ENCODE measurements around the gene MID1IP1. TPM values are rescaled to one million over a fixed set of nuclear protein-coding genes. Genes with fewer than 3 reads are reported as not detected.
A peak's percentile ranks its signal among the peaks of the same experiment; 100 is the strongest.

The MID1IP1 gene
- total and polyA plus RNA-seq, 8 donors: 14.8 to 74.2 (median 20.7) TPM

GRCh38 chrX:38798956-38799355, 2.3 kb upstream of the MID1IP1 start:
- ATAC-seq (no peak), DNase-seq (no peak)
- intact Hi-C loops (cut with DNase I): no loop called here
- H3K27ac ChIP-seq: no peak overlapping the region
- TF ChIP-seq CTCF (IDR thresholded peaks at IDR 0.05): no peak
- H3K27me3 ChIP-seq: peaks cover 0 to 5% of the 10 kb centered on the region in 2 donors
- H3K9me3 ChIP-seq: no peaks in the 10 kb centered on the region
- H3K4me3 ChIP-seq: no peak overlapping the region
- H3K36me3 ChIP-seq: no peaks in the 10 kb centered on the region
- peaks cover 0 to 12% of the 10 kb centered on the region in 2 donors for H3K4me1 ChIP-seq

GRCh38 chrX:38799995-38800580, 1.2 kb upstream of the MID1IP1 start:
- peak in 1 of 4 donors; percentile 9 for DNase-seq
- intact Hi-C loops (cut with DNase I): no loop called here
- no peak for TF ChIP-seq CTCF (IDR thresholded peaks at IDR 0.05)

GRCh38 chrX:38803243-38803587, 2.0 kb downstream of the MID1IP1 start:
- TF ChIP-seq CTCF (IDR thresholded peaks at IDR 0.05): no peak
- peaks cover 0 to 27% of the 10 kb centered on the region in 2 donors for H3K4me1 ChIP-seq
- ATAC-seq (peak; percentile 3), DNase-seq (no peak)
- no peaks in the 10 kb centered on the region for H3K9me3 ChIP-seq
- no peaks in the 10 kb centered on the region for H3K27me3 ChIP-seq
- intact Hi-C loops (cut with DNase I): no loop called here
- no peaks in the 10 kb centered on the region for H3K36me3 ChIP-seq
- peak overlapping the region in 1 of 2 donors; percentile 70 for H3K4me3 ChIP-seq
- peak overlapping the region; percentile 79 to 90 for H3K27ac ChIP-seq

More at GRCh38 chrX:38799995-38800580, 1.2 kb upstream of the MID1IP1 start:
- Histone ChIP-seq H3K4me1 (peaks cover 0 to 12% of the 10 kb centered on the region in 2 donors), H3K27ac (no peak overlapping the region), H3K27me3 (peaks cover 0 to 5% of the 10 kb centered on the region in 2 donors), H3K9me3 (no peaks in the 10 kb centered on the region), H3K36me3 (no peaks in the 10 kb centered on the region), H3K4me3 (no peak overlapping the region)
- no peak for ATAC-seq

- peak overlapping the region; percentile 45 to 70 for H3K4me3 ChIP-seq
- peak; percentile 82 for ATAC-seq
- H3K9me3 ChIP-seq: no peaks in the 10 kb centered on the region
- no peak for TF ChIP-seq CTCF (IDR thresholded peaks at IDR 0.05)
- H3K27ac ChIP-seq: peak overlapping the region; percentile 79 to 90
- H3K27me3 ChIP-seq: no peaks in the 10 kb centered on the region
- intact Hi-C loops (cut with DNase I): no loop called here
- DNase-seq: peak; percentile 64 to 96 (median 84)
- peaks cover 0 to 28% of the 10 kb centered on the region in 2 donors for H3K4me1 ChIP-seq
- H3K36me3 ChIP-seq: no peaks in the 10 kb centered on the region
These were observed 2.6 kb downstream of the MID1IP1 start for GRCh38 chrX:38803588-38804431.

- no peaks in the 10 kb centered on the region for H3K9me3 ChIP-seq
- ATAC-seq: peak; percentile 1
- no peaks in the 10 kb centered on the region for H3K27me3 ChIP-seq
- H3K27ac ChIP-seq: peak overlapping the region; percentile 79 to 90
- peaks cover 0 to 28% of the 10 kb centered on the region in 2 donors for H3K4me1 ChIP-seq
- intact Hi-C loops (cut with DNase I): no loop called here
- peak overlapping the region; percentile 45 to 70 for H3K4me3 ChIP-seq
- no peak for DNase-seq
- no peak for TF ChIP-seq CTCF (IDR thresholded peaks at IDR 0.05)
- H3K36me3 ChIP-seq: no peaks in the 10 kb centered on the region
These were observed 3.1 kb downstream of the MID1IP1 start for GRCh38 chrX:38804432-38804681.

All from left lung (tissue), 10 donors.